Measurements from ENCODE around the gene DYRK3.

DYRK3 gene

GRCh38 chr1:206674745-206675175, 39.4 kb downstream of the DYRK3 start:
- TF ChIP-seq CTCF (IDR thresholded peaks at IDR 0.05; ENCODE audit: low read depth, low read length, missing control alignments), result no peak
- no peaks in the 10 kb centered on the region for H3K27me3 ChIP-seq (replicated peaks)
- DNase-seq, result peak; percentile 99
- no peak overlapping the region for H3K4me3 ChIP-seq (ENCODE audit: low read depth, low read length)
- peak overlapping the region; percentile 66 for H3K27ac ChIP-seq
- in situ Hi-C loops (cut with HindIII; ENCODE audit: low pct_ligation_motif_present, low sequenced_read_pairs), result no loop called here
- no peaks in the 10 kb centered on the region for H3K36me3 ChIP-seq (replicated peaks)

DNA sequence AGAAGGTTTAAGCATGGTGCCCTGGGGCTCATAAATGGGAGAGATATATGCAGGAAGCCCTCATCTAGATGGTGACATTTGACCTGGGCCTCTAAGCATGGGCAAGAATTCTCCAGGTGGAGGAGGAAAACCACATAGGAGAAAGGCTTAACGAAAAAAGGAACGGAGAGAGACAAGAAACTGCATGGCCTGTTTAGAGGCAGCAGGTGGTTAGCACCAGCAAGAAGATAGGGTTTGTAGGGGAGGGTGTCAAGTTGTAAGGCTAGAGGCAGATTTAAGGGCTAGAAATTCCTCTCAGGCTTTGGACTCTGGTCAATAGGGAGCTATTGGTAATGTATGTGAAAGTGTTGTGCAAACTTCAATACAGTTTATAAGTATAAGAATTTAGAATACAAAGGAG, 41.2 kb downstream of the DYRK3 start:
- Histone ChIP-seq H3K27ac (no peak overlapping the region), H3K4me3 (ENCODE audit: low read depth, low read length) (no peak overlapping the region), H3K36me3 (replicated peaks) (no peaks in the 10 kb centered on the region), H3K27me3 (replicated peaks) (no peaks in the 10 kb centered on the region)
- no peak for TF ChIP-seq CTCF (IDR thresholded peaks at IDR 0.05; ENCODE audit: low read depth, low read length, missing control alignments)
- DNase-seq, result no peak
- in situ Hi-C loops (cut with HindIII; ENCODE audit: low pct_ligation_motif_present, low sequenced_read_pairs), result no loop called here

DNA sequence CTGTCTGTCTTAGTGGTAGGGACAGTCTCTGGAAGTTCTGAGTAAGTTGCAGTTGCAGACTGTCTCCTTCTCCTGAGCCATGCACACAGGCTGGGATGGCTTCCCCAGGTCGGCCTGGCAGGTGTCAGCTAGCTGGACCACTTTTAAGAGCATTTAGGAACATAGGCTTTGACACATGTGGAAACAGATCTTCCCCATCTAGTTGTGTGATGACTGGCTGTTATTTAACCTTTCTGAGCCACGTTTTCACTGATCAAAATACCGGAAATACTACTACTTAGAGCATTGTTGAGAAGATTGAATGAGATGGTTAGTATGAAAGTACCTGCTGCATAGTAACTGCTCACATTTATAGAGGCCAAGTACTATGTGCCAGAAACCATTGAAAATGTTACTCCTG, 43.2 kb downstream of the DYRK3 start:
- Histone ChIP-seq H3K36me3 (replicated peaks) (no peaks in the 10 kb centered on the region), H3K27ac (no peak overlapping the region), H3K27me3 (replicated peaks) (no peaks in the 10 kb centered on the region), H3K4me3 (ENCODE audit: low read depth, low read length) (no peak overlapping the region)
- no peak for TF ChIP-seq CTCF (IDR thresholded peaks at IDR 0.05; ENCODE audit: low read depth, low read length, missing control alignments)
- in situ Hi-C loops (cut with HindIII; ENCODE audit: low pct_ligation_motif_present, low sequenced_read_pairs), result no loop called here
- DNase-seq, result no peak

DNA sequence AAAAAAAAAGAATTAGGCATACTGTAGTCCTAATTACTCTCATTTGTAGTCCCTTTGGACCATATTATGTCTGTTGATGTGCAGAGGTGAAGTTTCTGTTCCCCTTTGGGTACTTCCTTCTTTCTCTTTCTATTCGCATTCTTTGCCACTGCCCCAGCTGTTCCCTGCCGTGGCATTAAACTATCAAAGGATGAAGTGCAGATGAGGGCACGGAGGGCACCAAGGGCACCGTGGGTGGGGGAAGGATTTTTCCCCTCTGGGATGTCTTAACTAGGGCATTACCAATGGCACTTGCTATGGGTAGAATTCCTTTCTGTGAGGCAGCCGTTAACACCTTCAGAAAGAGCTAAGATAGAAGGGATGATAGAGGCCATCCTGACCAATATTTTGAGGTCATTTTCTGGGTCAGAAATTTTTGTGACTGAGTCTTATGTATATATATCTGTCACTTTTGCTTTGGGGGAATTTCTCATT, 44.4 kb downstream of the DYRK3 start:
- H3K27ac ChIP-seq, result no peak overlapping the region
- in situ Hi-C loops (cut with HindIII; ENCODE audit: low pct_ligation_motif_present, low sequenced_read_pairs), result no loop called here
- no peaks in the 10 kb centered on the region for H3K36me3 ChIP-seq (replicated peaks)
- no peak overlapping the region for H3K4me3 ChIP-seq (ENCODE audit: low read depth, low read length)
- no peak for DNase-seq
- H3K27me3 ChIP-seq (replicated peaks), result peaks cover 4% of the 10 kb centered on the region
- no peak for TF ChIP-seq CTCF (IDR thresholded peaks at IDR 0.05; ENCODE audit: low read depth, low read length, missing control alignments)

GRCh38 chr1:206680279-206680678, 44.9 kb downstream of the DYRK3 start:
- in situ Hi-C loops (cut with HindIII; ENCODE audit: low pct_ligation_motif_present, low sequenced_read_pairs), result no loop called here
- no peak overlapping the region for H3K4me3 ChIP-seq (ENCODE audit: low read depth, low read length)
- H3K36me3 ChIP-seq (replicated peaks), result no peaks in the 10 kb centered on the region
- no peak for TF ChIP-seq CTCF (IDR thresholded peaks at IDR 0.05; ENCODE audit: low read depth, low read length, missing control alignments)
- H3K27ac ChIP-seq, result no peak overlapping the region
- DNase-seq, result no peak
- peaks cover 4% of the 10 kb centered on the region for H3K27me3 ChIP-seq (replicated peaks)

- in situ Hi-C loops (cut with HindIII; ENCODE audit: low pct_ligation_motif_present, low sequenced_read_pairs), result no loop called here
- H3K27me3 ChIP-seq (replicated peaks), result peaks cover 4% of the 10 kb centered on the region
- DNase-seq, result no peak
- no peak for TF ChIP-seq CTCF (IDR thresholded peaks at IDR 0.05; ENCODE audit: low read depth, low read length, missing control alignments)
- no peak overlapping the region for H3K4me3 ChIP-seq (ENCODE audit: low read depth, low read length)
- no peak overlapping the region for H3K27ac ChIP-seq
- no peaks in the 10 kb centered on the region for H3K36me3 ChIP-seq (replicated peaks)
These were observed 46.0 kb downstream of the DYRK3 start for GRCh38 chr1:206681359-206681758.

All from brain microvascular endothelial cell (primary cell).